Hepatocyte (in vitro differentiated cells): ENCODE data around the gene SLC1A4. TPM values are rescaled to one million over a fixed set of nuclear protein-coding genes. Genes with fewer than 3 reads are reported as not detected.

Experiments used
- DNase-seq: peaks from one replicate; pipeline ENCODE4 v3.0.0-alpha.2; 2016; ENCODE audit warnings: low spot score
- H2AFZ ChIP-seq: fragments of 200-600 bp; sonication (generic); 2 replicates; pipeline ENCODE4 v1.6.0; 2016; ENCODE audit warnings: antibody characterized with exemption, mild to moderate bottlenecking
- H3K27ac ChIP-seq: fragments of 200-600 bp; sonication (generic); 2 replicates; pipeline ENCODE4 v1.5.1; 2016; ENCODE audit warnings: mild to moderate bottlenecking
- H3K27me3 ChIP-seq: fragments of 200-600 bp; sonication (generic); 2 replicates; pipeline ENCODE4 v1.6.1; 2016
- H3K36me3 ChIP-seq: fragments of 200-600 bp; sonication (generic); replicated peaks from 2 replicates; pipeline ENCODE4 v1.5.1; 2016; ENCODE audit warnings: low read depth; ENCODE audit not compliant: insufficient read depth
- H3K4me1 ChIP-seq: fragments of 200-600 bp; sonication (generic); 2 replicates; pipeline ENCODE4 v1.5.1; 2016; ENCODE audit warnings: mild to moderate bottlenecking, moderate library complexity; ENCODE audit not compliant: insufficient read depth
- H3K4me2 ChIP-seq: fragments of 200-600 bp; sonication (generic); 2 replicates; pipeline ENCODE4 v1.6.0; 2016
- H3K4me3 ChIP-seq: fragments of 200-600 bp; sonication (generic); 2 replicates; pipeline ENCODE4 v1.5.1; 2016; ENCODE audit warnings: mild to moderate bottlenecking
- H3K79me2 ChIP-seq: fragments of 200-600 bp; sonication (generic); 2 replicates; pipeline ENCODE4 v1.6.0; 2017; ENCODE audit warnings: mild to moderate bottlenecking
- H3K9me2 ChIP-seq: fragments of 200-600 bp; sonication (generic); replicated peaks from 2 replicates; pipeline ENCODE4 v1.6.0; 2017; ENCODE audit warnings: mild to moderate bottlenecking; ENCODE audit not compliant: insufficient read depth
- H3K9me3 ChIP-seq: fragments of 200-600 bp; sonication (generic); 2 replicates; pipeline ENCODE4 v1.5.1; 2016; ENCODE audit warnings: low read depth, mild to moderate bottlenecking
- H4K20me1 ChIP-seq: fragments of 200-600 bp; sonication (generic); 2 replicates; pipeline ENCODE4 v1.6.0; 2016; ENCODE audit warnings: mild to moderate bottlenecking; ENCODE audit not compliant: insufficient read depth, poor library complexity, severe bottlenecking
- EZH2 ChIP-seq: fragments of 200-600 bp; sonication (generic); IDR thresholded peaks from 2 replicates; pipeline ENCODE4 v1.6.1; 2016; ENCODE audit warnings: antibody characterized with exemption, mild to moderate bottlenecking, borderline replicate concordance
- EZH2phosphoT487 ChIP-seq: fragments of 200-600 bp; sonication (generic); IDR thresholded peaks from one replicate; pipeline ENCODE4 v1.6.1; 2018; ENCODE audit warnings: antibody characterized with exemption, mild to moderate bottlenecking, low read depth, moderate library complexity; ENCODE audit not compliant: unreplicated experiment, severe bottlenecking
- WGBS: methylation state at CpG from one replicate; pipeline ENCODE4 v1.1.6; 2016; ENCODE audit warnings: low lambda C conversion rate; ENCODE audit errors: missing lambda C conversion rate; 5-methylcytosine and 5-hydroxymethylcytosine counted together
- polyA plus RNA-seq: library from polyadenylated mRNA; unstranded; fragments of >200 nt; fragmentation: Nextera tagmentation; extraction: Ambion mirVana; gene quantifications from 2 replicates; pipeline ENCODE4 v1.2.1, GENCODE V29; 2016
- total RNA-seq: library from RNA; depleted of rRNA; stranded (reverse); fragments of >200 nt; gene quantifications from 2 replicates; pipeline ENCODE4 v1.2.3, GENCODE V29; 2014
- TF ChIP-seq, protein P1 (sequence below): fragments of 200-600 bp; sonication (generic); IDR thresholded peaks from 2 replicates; pipeline ENCODE4 v1.5.1; 2016; ENCODE audit warnings: antibody characterized with exemption, mild to moderate bottlenecking; ENCODE audit not compliant: poor library complexity

SLC1A4 gene
- total and polyA plus RNA-seq, 2 experiments from 2014 or later: 14.2 to 17.8 TPM

DNA sequence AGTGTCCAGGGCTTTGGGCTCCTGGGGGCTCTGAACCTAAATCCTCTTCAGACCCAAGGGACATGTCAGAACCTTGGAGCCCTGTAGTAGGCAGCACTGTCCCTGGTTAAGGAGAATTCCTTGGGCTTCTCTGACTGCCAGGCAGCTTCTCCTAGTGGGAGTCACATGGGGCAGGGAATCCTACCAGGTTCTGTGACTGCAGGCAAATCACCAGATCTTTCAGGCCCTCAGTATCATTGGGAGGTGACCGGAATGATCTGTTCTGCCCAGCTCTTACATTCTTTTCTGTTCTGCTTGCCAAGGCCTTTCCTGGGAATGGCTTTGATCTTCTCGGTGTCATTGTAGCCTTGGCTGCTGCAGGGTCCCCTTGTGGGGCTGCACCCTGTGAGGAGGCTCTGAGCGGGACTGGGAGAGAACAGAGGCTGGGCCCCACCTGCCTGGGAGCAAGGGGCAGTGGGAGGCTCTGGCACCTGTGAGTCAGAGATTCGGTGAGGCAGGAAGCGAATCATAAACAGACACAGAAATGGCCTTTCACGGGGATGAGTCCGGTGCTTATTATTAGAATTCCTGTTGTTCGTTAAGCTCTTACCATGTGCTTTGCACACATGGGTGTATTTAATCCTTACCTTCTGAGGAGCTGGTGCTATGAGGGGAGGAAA lies 81.1 kb downstream of the SLC1A4 start:
- peaks cover 14% of the 10 kb centered on the region for H3K4me1 ChIP-seq
- H3K4me2 ChIP-seq: peak overlapping the region; percentile 41
- no peak overlapping the region for H2AFZ ChIP-seq
- H3K4me3 ChIP-seq: no peak overlapping the region
- H3K9me3 ChIP-seq: no peaks in the 10 kb centered on the region
- peak overlapping the region; percentile 93 for H3K27ac ChIP-seq
- H4K20me1 ChIP-seq: peaks cover 1% of the 10 kb centered on the region
- H3K79me2 ChIP-seq: peaks cover 39% of the 10 kb centered on the region
- no peaks in the 10 kb centered on the region for H3K27me3 ChIP-seq
- no peak for TF ChIP-seq EZH2phosphoT487
- TF ChIP-seq, protein P1, sequence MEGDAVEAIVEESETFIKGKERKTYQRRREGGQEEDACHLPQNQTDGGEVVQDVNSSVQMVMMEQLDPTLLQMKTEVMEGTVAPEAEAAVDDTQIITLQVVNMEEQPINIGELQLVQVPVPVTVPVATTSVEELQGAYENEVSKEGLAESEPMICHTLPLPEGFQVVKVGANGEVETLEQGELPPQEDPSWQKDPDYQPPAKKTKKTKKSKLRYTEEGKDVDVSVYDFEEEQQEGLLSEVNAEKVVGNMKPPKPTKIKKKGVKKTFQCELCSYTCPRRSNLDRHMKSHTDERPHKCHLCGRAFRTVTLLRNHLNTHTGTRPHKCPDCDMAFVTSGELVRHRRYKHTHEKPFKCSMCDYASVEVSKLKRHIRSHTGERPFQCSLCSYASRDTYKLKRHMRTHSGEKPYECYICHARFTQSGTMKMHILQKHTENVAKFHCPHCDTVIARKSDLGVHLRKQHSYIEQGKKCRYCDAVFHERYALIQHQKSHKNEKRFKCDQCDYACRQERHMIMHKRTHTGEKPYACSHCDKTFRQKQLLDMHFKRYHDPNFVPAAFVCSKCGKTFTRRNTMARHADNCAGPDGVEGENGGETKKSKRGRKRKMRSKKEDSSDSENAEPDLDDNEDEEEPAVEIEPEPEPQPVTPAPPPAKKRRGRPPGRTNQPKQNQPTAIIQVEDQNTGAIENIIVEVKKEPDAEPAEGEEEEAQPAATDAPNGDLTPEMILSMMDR: peak; percentile 22
- H3K36me3 ChIP-seq: no peaks in the 10 kb centered on the region
- WGBS: 56% methylated on average over 8 of the region's 8 CpGs
- no peaks in the 10 kb centered on the region for H3K9me2 ChIP-seq
- peak; percentile 73 for DNase-seq

DNA sequence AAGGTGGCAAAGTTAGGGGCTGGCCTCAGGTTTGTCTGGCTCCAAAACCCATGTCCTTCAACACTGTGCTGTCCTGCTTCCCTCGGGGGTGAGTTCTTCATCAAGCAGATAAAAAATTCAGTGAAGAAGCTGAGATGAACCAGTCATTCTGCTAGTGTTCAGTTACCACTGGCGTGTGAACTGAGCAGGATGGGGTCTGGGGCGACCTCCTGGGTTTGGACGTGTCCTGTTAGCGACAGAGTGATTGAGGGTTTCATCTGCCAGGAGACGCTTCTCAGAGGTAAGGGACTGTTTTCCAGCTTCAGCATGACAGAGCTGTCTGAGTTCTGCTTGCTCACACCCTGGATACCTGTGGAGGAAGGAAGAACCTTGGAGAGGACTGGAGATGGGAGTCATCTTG lies 81.7 kb downstream of the SLC1A4 start:
- Histone ChIP-seq H4K20me1 (peaks cover 1% of the 10 kb centered on the region), H2AFZ (no peak overlapping the region), H3K9me3 (no peaks in the 10 kb centered on the region), H3K4me2 (no peak overlapping the region), H3K36me3 (no peaks in the 10 kb centered on the region), H3K27me3 (no peaks in the 10 kb centered on the region), H3K4me1 (peaks cover 18% of the 10 kb centered on the region), H3K27ac (peak overlapping the region; percentile 93), H3K4me3 (no peak overlapping the region), H3K9me2 (no peaks in the 10 kb centered on the region), H3K79me2 (peaks cover 33% of the 10 kb centered on the region)
- TF ChIP-seq EZH2phosphoT487: no peak
- TF ChIP-seq, protein P1: no peak
- no peak for TF ChIP-seq EZH2
- no peak for DNase-seq
- 88% methylated on average over 6 of the region's 6 CpGs for WGBS

DNA sequence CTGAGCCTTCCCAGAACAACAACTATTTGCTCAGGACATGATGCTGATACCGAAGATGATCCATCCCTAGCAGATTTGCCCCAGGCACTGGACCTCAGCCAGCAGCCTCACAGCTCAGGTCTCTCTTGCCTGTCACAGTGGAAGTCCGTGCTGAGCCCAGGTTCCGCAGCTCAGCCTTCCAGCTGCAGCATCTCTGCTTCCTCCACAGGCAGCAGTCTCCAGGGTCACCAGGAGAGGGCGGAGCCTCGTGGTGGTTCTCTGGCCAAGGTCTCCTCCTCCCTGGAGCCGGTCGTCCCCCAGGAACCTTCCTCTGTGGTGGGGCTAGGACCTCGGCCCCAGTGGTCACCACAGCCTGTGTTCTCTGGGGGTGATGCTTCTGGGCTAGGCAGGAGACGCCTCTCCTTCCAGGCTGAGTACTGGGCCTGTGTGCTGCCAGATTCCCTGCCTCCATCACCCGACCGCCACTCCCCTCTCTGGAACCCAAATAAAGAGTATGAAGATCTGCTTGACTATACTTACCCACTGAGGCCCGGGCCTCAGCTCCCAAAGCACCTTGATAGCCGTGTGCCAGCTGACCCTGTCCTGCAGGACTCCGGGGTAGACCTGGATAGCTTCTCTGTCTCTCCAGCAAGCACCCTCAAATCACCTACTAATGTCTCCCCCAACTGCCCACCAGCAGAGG lies 82.4 kb downstream of the SLC1A4 start:
- H3K36me3 ChIP-seq: no peaks in the 10 kb centered on the region
- H3K9me3 ChIP-seq: no peaks in the 10 kb centered on the region
- WGBS: 82% methylated on average over 14 of the region's 14 CpGs
- H4K20me1 ChIP-seq: peaks cover 7% of the 10 kb centered on the region
- H3K27ac ChIP-seq: peak overlapping the region; percentile 93
- no peaks in the 10 kb centered on the region for H3K9me2 ChIP-seq
- H3K79me2 ChIP-seq: peaks cover 28% of the 10 kb centered on the region
- peaks cover 23% of the 10 kb centered on the region for H3K4me1 ChIP-seq
- H3K4me3 ChIP-seq: no peak overlapping the region
- no peak overlapping the region for H2AFZ ChIP-seq
- peak; percentile 34 for DNase-seq
- TF ChIP-seq, protein P1: peak; percentile 9
- TF ChIP-seq EZH2phosphoT487: no peak
- H3K27me3 ChIP-seq: no peaks in the 10 kb centered on the region
- no peak overlapping the region for H3K4me2 ChIP-seq
